Activated naive CD4-positive, alpha-beta T cell treated with anti-CD3 and anti-CD28 coated beads for 36 hours (primary cell): ENCODE measurements around the gene IPCEF1. TPM values are rescaled to one million over a fixed set of nuclear protein-coding genes. Genes with fewer than 3 reads are reported as not detected.

Experiments
- CTCF ChIA-PET: fragments of 350-600 bp; sonication (Branson Sonifier 250); formaldehyde crosslinking; loops from one replicate; lab custom pipeline; 2021; ENCODE audit warnings: antibody characterized with exemption; lab: Charles Lee
- DNase-seq: peaks from one replicate; pipeline ENCODE4 v3.0.0-alpha.2; 2020
- H3K27ac Mint-ChIP-seq: one replicate; pipeline ENCODE4 v1.8.0; 2021; ENCODE audit warnings: mild to moderate bottlenecking, mixed read lengths
- H3K27me3 Mint-ChIP-seq: one replicate; pipeline ENCODE4 v1.8.0; 2021; ENCODE audit warnings: low read depth, mixed read lengths
- H3K36me3 Mint-ChIP-seq: one replicate; pipeline ENCODE4 v1.8.0; 2021; ENCODE audit warnings: low read depth, mixed read lengths
- H3K4me1 Mint-ChIP-seq: one replicate; pipeline ENCODE4 v1.8.0; 2021; ENCODE audit warnings: low read depth, mixed read lengths
- H3K4me3 Mint-ChIP-seq: one replicate; pipeline ENCODE4 v1.8.0; 2021; ENCODE audit warnings: mild to moderate bottlenecking, moderate library complexity, mixed read lengths
- H3K9me3 Mint-ChIP-seq: one replicate; pipeline ENCODE4 v1.8.0; 2021; ENCODE audit warnings: mixed read lengths
- intact Hi-C: fragments of 100-400 bp; cut with micrococcal nuclease; formaldehyde crosslinking; loops from one replicate; pipeline ENCODE4 v1.15.1; 2023
- total RNA-seq, 2 experiments: library from RNA; stranded (reverse); gene quantifications; one replicate each; pipeline ENCODE4 v1.2.3, GENCODE V29; 2021

Gene IPCEF1
- total RNA-seq, 2 experiments from 2014 or later: 24.4 to 25.2 TPM

- peak; percentile 47 for DNase-seq
- Mint-ChIP-seq H3K27ac (no peak overlapping the region), H3K36me3 (no peaks in the 10 kb centered on the region), H3K27me3 (peaks cover 7% of the 10 kb centered on the region), H3K4me1 (peaks cover 27% of the 10 kb centered on the region), H3K4me3 (no peak overlapping the region), H3K9me3 (no peaks in the 10 kb centered on the region)
- CTCF ChIA-PET: interaction anchor here (0.6 to 3.3 kb wide), 19 partner anchors 9 to 286 kb away, joined by 3 to 31 read pairs (median 5); no protein-coding TSS in a partner anchor
- intact Hi-C loops: loop anchor here (1.0 kb wide), 2 partner anchors 93 to 216 kb away; no protein-coding TSS in a partner anchor
Measured at GRCh38 chr6:154370545-154370944, 13.9 kb upstream of the IPCEF1 start.

GRCh38 chr6:154367839-154368695 is 11.5 kb upstream of the IPCEF1 start:
- Mint-ChIP-seq H3K27ac (no peak overlapping the region), H3K4me3 (no peak overlapping the region), H3K9me3 (no peaks in the 10 kb centered on the region), H3K36me3 (no peaks in the 10 kb centered on the region), H3K27me3 (peaks cover 7% of the 10 kb centered on the region), H3K4me1 (peaks cover 27% of the 10 kb centered on the region)
- CTCF ChIA-PET: interaction anchor here (0.9 to 2.1 kb wide), 3 partner anchors 12 to 91 kb away, joined by 3 to 8 read pairs (median 4); partner anchors contain the start of gene IPCEF1
- DNase-seq: peak; percentile 53
- intact Hi-C loops: loop anchor here (1.0 to 2.0 kb wide), 2 partner anchors 13 to 65 kb away; no protein-coding TSS in a partner anchor

DNA sequence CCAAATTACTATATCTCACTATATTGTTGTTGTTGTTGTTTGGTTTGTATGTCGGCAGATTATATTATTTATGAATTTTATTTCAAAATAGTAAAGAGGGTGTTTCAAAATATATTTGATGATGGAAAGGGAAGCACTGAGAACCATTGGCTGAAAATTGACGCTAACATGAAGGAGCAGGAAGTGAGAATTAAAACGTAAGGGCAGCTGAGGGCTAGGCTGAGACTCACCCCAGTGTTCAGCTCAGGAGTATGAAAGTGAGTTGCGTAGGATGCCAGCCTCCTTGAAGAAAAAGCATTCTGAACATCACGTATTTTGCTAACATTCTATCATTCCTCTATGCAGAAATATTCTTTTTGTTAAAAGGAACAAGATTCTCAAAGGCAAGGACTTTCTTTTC is 10.7 kb upstream of the IPCEF1 start:
- Mint-ChIP-seq H3K27ac (no peak overlapping the region), H3K9me3 (no peaks in the 10 kb centered on the region), H3K36me3 (no peaks in the 10 kb centered on the region), H3K27me3 (peaks cover 7% of the 10 kb centered on the region), H3K4me3 (no peak overlapping the region), H3K4me1 (peaks cover 27% of the 10 kb centered on the region)
- intact Hi-C loops: no loop called here
- no peak for DNase-seq
- CTCF ChIA-PET: interaction anchor here (0.9 to 2.1 kb wide), 3 partner anchors 11 to 90 kb away, joined by 3 to 8 read pairs (median 4); partner anchors contain the start of gene IPCEF1

DNA sequence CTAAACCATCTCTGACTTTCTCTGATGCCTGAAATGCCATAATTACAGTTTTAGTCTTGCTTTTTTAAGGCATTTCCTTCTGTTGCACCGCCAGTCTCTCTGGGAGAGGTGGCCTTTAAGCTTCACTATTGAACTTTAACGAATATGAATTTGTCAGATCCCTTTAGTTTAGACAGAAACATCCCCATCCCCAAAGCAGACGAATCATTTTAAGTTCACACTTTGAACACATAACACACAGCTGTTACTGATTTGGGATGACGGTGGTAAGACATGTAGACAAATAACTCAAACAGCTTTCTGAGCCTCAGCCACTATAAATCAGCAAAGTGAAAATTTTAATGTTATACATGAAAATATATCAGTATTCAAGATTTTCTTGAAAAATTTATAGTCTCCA is 7.2 kb upstream of the IPCEF1 start:
- Mint-ChIP-seq H3K27ac (no peak overlapping the region), H3K27me3 (peaks cover 4% of the 10 kb centered on the region), H3K4me3 (no peak overlapping the region), H3K9me3 (no peaks in the 10 kb centered on the region), H3K36me3 (no peaks in the 10 kb centered on the region), H3K4me1 (peaks cover 26% of the 10 kb centered on the region)
- intact Hi-C loops: no loop called here
- DNase-seq: no peak
- CTCF ChIA-PET: interaction anchor here (1.2 kb wide), 1 partner anchor 130 kb away, joined by 3 read pairs; no protein-coding TSS in a partner anchor

DNA sequence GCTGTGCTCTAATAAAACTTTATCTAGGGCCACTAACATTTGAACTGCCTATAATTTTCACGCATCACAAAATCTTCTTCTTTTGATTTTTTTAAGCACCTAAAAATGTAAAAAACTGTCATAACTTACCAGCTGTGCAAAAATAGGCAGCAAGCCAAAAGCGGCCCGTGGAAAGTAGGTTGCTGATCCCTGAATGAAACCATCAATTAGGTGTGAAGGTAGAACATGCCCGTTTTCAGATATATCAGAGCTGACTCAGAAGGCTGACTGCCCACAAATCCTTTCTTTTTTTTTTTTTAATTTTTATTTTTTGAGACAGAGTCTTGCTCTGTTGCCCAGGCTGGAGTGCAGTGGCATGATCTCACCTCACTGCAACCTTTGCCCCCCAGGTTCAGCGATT is 4.9 kb upstream of the IPCEF1 start:
- peaks cover 8% of the 10 kb centered on the region for H3K27me3 Mint-ChIP-seq
- CTCF ChIA-PET: interaction anchor here (1.5 kb wide), 1 partner anchor 9 kb away, joined by 5 read pairs; no protein-coding TSS in a partner anchor
- no peaks in the 10 kb centered on the region for H3K9me3 Mint-ChIP-seq

GRCh38 chr6:154360476-154360875 is 3.9 kb upstream of the IPCEF1 start:
- Mint-ChIP-seq H3K9me3 (no peaks in the 10 kb centered on the region), H3K27ac (no peak overlapping the region), H3K36me3 (no peaks in the 10 kb centered on the region), H3K27me3 (peaks cover 12% of the 10 kb centered on the region), H3K4me3 (no peak overlapping the region), H3K4me1 (peaks cover 34% of the 10 kb centered on the region)
- intact Hi-C loops: no loop called here
- CTCF ChIA-PET: no interaction called here
- no peak for DNase-seq

More for the DNA sequence above, 4.9 kb upstream of the IPCEF1 start:
- H3K4me1 Mint-ChIP-seq: peaks cover 26% of the 10 kb centered on the region
- no peak for DNase-seq
- no peaks in the 10 kb centered on the region for H3K36me3 Mint-ChIP-seq
- H3K4me3 Mint-ChIP-seq: no peak overlapping the region
- intact Hi-C loops: no loop called here
- H3K27ac Mint-ChIP-seq: no peak overlapping the region

- Mint-ChIP-seq H3K27me3 (peaks cover 13% of the 10 kb centered on the region), H3K36me3 (no peaks in the 10 kb centered on the region), H3K27ac (no peak overlapping the region), H3K9me3 (no peaks in the 10 kb centered on the region), H3K4me3 (no peak overlapping the region), H3K4me1 (peaks cover 42% of the 10 kb centered on the region)
- intact Hi-C loops: no loop called here
- no peak for DNase-seq
- CTCF ChIA-PET: interaction anchor here (0.7 to 1.0 kb wide), 3 partner anchors 30 to 316 kb away, joined by 3 to 4 read pairs (median 3); no protein-coding TSS in a partner anchor
Measured at GRCh38 chr6:154359679-154360078, 3.1 kb upstream of the IPCEF1 start.

GRCh38 chr6:154359161-154359574 is 2.6 kb upstream of the IPCEF1 start:
- CTCF ChIA-PET: interaction anchor here (0.7 to 1.0 kb wide), 3 partner anchors 30 to 317 kb away, joined by 3 to 4 read pairs (median 3); no protein-coding TSS in a partner anchor
- Mint-ChIP-seq H3K27ac (no peak overlapping the region), H3K9me3 (no peaks in the 10 kb centered on the region), H3K4me3 (peak overlapping the region; percentile 30), H3K27me3 (peaks cover 14% of the 10 kb centered on the region), H3K4me1 (peaks cover 47% of the 10 kb centered on the region), H3K36me3 (no peaks in the 10 kb centered on the region)
- peak; percentile 18 for DNase-seq
- intact Hi-C loops: no loop called here

DNA sequence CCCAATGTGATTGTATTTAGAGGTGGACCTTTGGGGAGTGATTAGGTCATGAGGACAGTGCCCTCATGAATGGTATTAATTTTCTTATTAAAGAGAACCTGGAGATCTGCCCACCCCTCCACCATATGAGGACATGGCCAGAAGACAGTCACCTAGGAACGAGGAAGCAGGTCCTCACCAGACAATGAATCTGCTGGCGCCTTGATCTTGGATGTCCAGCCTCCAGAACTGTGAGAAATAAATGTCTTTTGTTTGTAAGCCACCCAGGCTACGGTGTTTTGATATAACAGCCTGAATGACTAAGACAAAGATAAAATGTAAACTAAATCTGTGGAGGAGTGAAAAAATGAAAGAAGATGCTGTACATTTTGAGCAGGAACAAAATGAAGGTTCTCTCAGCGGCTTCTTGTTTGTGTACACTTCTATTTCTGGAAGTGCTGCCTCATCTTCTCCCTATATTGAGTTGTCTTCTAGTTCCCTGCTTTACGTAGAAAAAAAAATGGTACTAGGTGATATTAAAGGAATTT is 1.5 kb upstream of the IPCEF1 start:
- no peaks in the 10 kb centered on the region for H3K36me3 Mint-ChIP-seq
- DNase-seq: no peak
- intact Hi-C loops: no loop called here
- H3K27ac Mint-ChIP-seq: no peak overlapping the region
- peaks cover 50% of the 10 kb centered on the region for H3K4me1 Mint-ChIP-seq
- H3K4me3 Mint-ChIP-seq: no peak overlapping the region
- H3K27me3 Mint-ChIP-seq: peaks cover 15% of the 10 kb centered on the region
- CTCF ChIA-PET: no interaction called here
- H3K9me3 Mint-ChIP-seq: no peaks in the 10 kb centered on the region

- intact Hi-C loops: no loop called here
- DNase-seq: no peak
- Mint-ChIP-seq H3K36me3 (no peaks in the 10 kb centered on the region), H3K4me1 (peaks cover 60% of the 10 kb centered on the region), H3K9me3 (no peaks in the 10 kb centered on the region), H3K4me3 (no peak overlapping the region), H3K27me3 (peaks cover 24% of the 10 kb centered on the region), H3K27ac (no peak overlapping the region)
- CTCF ChIA-PET: interaction anchor here (0.9 to 1.8 kb wide), 3 partner anchors 12 to 203 kb away, joined by 3 to 7 read pairs (median 3); no protein-coding TSS in a partner anchor
Measured at GRCh38 chr6:154356113-154356512, 490 bp downstream of the IPCEF1 start.

DNA sequence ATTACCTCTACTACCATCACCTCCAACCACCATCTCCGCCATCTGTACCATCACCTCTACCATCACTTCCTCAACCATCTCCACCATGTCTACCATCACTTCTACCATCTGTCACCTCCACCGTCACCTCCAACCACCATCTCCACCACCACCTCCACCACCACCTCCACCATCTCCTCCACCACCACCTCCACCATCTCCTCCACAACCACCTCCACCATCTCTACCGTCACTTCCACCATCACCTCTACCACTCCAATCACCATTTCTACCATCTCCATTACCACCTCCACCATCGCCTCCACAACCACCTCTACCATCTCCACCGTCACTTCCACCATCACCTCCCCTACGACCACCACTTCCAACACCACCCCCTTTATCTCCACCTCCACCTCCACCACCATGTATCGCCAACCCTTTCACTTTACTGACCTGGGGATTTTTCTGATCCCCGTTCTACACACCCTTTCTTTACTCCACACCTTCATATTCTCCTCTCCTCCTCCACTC is 2.3 kb downstream of the IPCEF1 start:
- H3K27ac Mint-ChIP-seq: no peak overlapping the region
- no peak for DNase-seq
- no peak overlapping the region for H3K4me3 Mint-ChIP-seq
- intact Hi-C loops: loop anchor here (5.0 kb wide), 1 partner anchor 1352 kb away; the partner anchor contains the start of gene MTRF1L
- CTCF ChIA-PET: interaction anchor here (0.8 to 1.1 kb wide), 3 partner anchors 14 to 200 kb away, joined by 3 to 4 read pairs (median 3); no protein-coding TSS in a partner anchor
- peaks cover 27% of the 10 kb centered on the region for H3K27me3 Mint-ChIP-seq
- no peaks in the 10 kb centered on the region for H3K36me3 Mint-ChIP-seq
- peaks cover 48% of the 10 kb centered on the region for H3K4me1 Mint-ChIP-seq
- no peaks in the 10 kb centered on the region for H3K9me3 Mint-ChIP-seq

- Mint-ChIP-seq H3K4me3 (no peak overlapping the region), H3K36me3 (no peaks in the 10 kb centered on the region), H3K9me3 (no peaks in the 10 kb centered on the region), H3K27ac (no peak overlapping the region), H3K27me3 (peaks cover 25% of the 10 kb centered on the region), H3K4me1 (peaks cover 42% of the 10 kb centered on the region)
- intact Hi-C loops: loop anchor here (1.0 to 5.0 kb wide), 6 partner anchors 51 to 1351 kb away; partner anchors contain the start of gene MTRF1L
- DNase-seq: no peak
- CTCF ChIA-PET: no interaction called here
Measured at GRCh38 chr6:154353626-154354025, 3.0 kb downstream of the IPCEF1 start.
